SK-N-SH treated with all-trans-retinoic acid at 6 μM for 48 hours (cell line): Measurements from ENCODE around the gene GRK2.

Experiments used
- ATAC-seq: fragments of 200-7000 bp; cut with Tn5 transposase; 3 replicates; pipeline ENCODE4 v1.9.1; 2020; ENCODE audit warnings: mild to moderate bottlenecking, moderate library complexity
- ARNTL ChIP-seq: fragments of 450-650 bp; formaldehyde crosslinking; IDR thresholded peaks from 2 replicates; pipeline ENCODE4 v1.5.0; 2020; ENCODE audit warnings: low read depth, mild to moderate bottlenecking, moderate library complexity, borderline replicate concordance
- BACH2 ChIP-seq: fragments of 250-450 bp; sonication (Bioruptor Pico); IDR thresholded peaks from 2 replicates; pipeline ENCODE4 v1.9.0; 2021; ENCODE audit warnings: mild to moderate bottlenecking, borderline replicate concordance
- CSDC2 ChIP-seq: fragments of 250-450 bp; sonication (Bioruptor Pico); IDR thresholded peaks from 2 replicates; pipeline ENCODE4 v1.5.0; 2020; ENCODE audit warnings: mild to moderate bottlenecking, moderate library complexity
- ESRRG ChIP-seq: fragments of 250-450 bp; sonication (Bioruptor Pico); IDR thresholded peaks from 2 replicates; pipeline ENCODE4 v1.6.1; 2021; ENCODE audit warnings: mild to moderate bottlenecking
- ISL1 ChIP-seq: fragments of 250-450 bp; sonication (Bioruptor Pico); IDR thresholded peaks from 2 replicates; pipeline ENCODE4 v2.1.2; 2022; ENCODE audit warnings: mild to moderate bottlenecking, moderate library complexity
- OSR1 ChIP-seq: fragments of 250-450 bp; sonication (Bioruptor Pico); IDR thresholded peaks from 2 replicates; pipeline ENCODE4 v1.8.0; 2022; ENCODE audit warnings: moderate library complexity, mild to moderate bottlenecking, inconsistent platforms
- PATZ1 ChIP-seq: fragments of 250-450 bp; sonication (Bioruptor Pico); IDR thresholded peaks from 2 replicates; pipeline ENCODE4 v1.8.0; 2020; ENCODE audit warnings: mild to moderate bottlenecking, moderate library complexity, borderline replicate concordance
- POU6F1 ChIP-seq: fragments of 250-450 bp; sonication (Bioruptor Pico); IDR thresholded peaks from 2 replicates; pipeline ENCODE4 v1.8.0; 2021; ENCODE audit warnings: low read depth, mild to moderate bottlenecking, moderate library complexity, borderline replicate concordance
- PPARA ChIP-seq: fragments of 250-450 bp; sonication (Bioruptor Pico); IDR thresholded peaks from 2 replicates; pipeline ENCODE4 v1.5.0; 2020; ENCODE audit warnings: mild to moderate bottlenecking, borderline replicate concordance
- RARB ChIP-seq: fragments of 250-450 bp; sonication (Bioruptor Pico); IDR thresholded peaks from 2 replicates; pipeline ENCODE4 v1.8.0; 2021; ENCODE audit warnings: mild to moderate bottlenecking, moderate library complexity
- SNAI2 ChIP-seq: fragments of 250-450 bp; sonication (Bioruptor Pico); IDR thresholded peaks from 2 replicates; pipeline ENCODE4 v1.5.0; 2020; ENCODE audit warnings: mild to moderate bottlenecking, moderate library complexity
- TCF4 ChIP-seq: fragments of 250-450 bp; sonication (Bioruptor Pico); IDR thresholded peaks from 2 replicates; pipeline ENCODE4 v1.8.0; 2021; ENCODE audit warnings: mild to moderate bottlenecking, moderate library complexity, borderline replicate concordance
- ZFP3 ChIP-seq: fragments of 250-450 bp; sonication (Bioruptor Pico); IDR thresholded peaks from 2 replicates; pipeline ENCODE4 v1.5.0; 2020; ENCODE audit warnings: mild to moderate bottlenecking, moderate library complexity
- ZFP30 ChIP-seq: fragments of 450-650 bp; formaldehyde crosslinking; IDR thresholded peaks from 2 replicates; pipeline ENCODE4 v1.5.0; 2022; ENCODE audit warnings: mild to moderate bottlenecking, moderate library complexity
- ZNF565 ChIP-seq: fragments of 450-650 bp; formaldehyde crosslinking; conservative IDR thresholded peaks from 2 replicates; pipeline ENCODE4 v1.5.0; 2020; ENCODE audit warnings: low read depth, mild to moderate bottlenecking, moderate library complexity
- ZNF70 ChIP-seq: fragments of 450-650 bp; formaldehyde crosslinking; IDR thresholded peaks from 2 replicates; pipeline ENCODE4 v1.5.0; 2020; ENCODE audit warnings: mild to moderate bottlenecking, moderate library complexity
- ZNF8 ChIP-seq: fragments of 450-650 bp; formaldehyde crosslinking; IDR thresholded peaks from 2 replicates; pipeline ENCODE4 v1.5.0; 2020; ENCODE audit warnings: mild to moderate bottlenecking, moderate library complexity
- TF ChIP-seq, protein P1 (sequence below): fragments of 250-450 bp; sonication (Bioruptor Pico); IDR thresholded peaks from 2 replicates; pipeline ENCODE4 v1.5.0; 2020; ENCODE audit warnings: mild to moderate bottlenecking, moderate library complexity

Gene GRK2

DNA sequence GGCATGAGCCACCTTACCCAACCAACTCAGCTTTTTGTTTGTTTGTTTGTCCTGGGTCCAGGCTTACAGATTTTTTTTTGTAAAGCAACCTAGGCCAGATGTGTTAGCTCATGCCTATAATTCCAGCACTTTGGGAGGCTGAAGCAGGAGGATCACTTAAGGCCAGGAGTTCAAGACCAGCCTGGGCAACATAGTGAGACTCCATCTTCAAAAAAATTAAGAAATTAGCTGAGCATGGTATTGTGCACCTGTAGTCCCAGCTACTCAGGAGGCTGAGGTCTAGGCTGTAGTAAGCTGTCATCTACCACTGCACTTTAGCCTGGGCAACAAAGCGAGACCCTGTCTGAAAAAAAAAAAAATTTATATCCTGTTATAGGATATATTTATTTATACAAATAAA lies 28.7 kb upstream of the GRK2 start:
- ATAC-seq = no peak
- no peak for TF ChIP-seq ZFP30 (CRISPR knock-in tag)
- TF ChIP-seq PPARA (CRISPR knock-in tag) = no peak
- TF ChIP-seq ARNTL (CRISPR knock-in tag) = no peak

DNA sequence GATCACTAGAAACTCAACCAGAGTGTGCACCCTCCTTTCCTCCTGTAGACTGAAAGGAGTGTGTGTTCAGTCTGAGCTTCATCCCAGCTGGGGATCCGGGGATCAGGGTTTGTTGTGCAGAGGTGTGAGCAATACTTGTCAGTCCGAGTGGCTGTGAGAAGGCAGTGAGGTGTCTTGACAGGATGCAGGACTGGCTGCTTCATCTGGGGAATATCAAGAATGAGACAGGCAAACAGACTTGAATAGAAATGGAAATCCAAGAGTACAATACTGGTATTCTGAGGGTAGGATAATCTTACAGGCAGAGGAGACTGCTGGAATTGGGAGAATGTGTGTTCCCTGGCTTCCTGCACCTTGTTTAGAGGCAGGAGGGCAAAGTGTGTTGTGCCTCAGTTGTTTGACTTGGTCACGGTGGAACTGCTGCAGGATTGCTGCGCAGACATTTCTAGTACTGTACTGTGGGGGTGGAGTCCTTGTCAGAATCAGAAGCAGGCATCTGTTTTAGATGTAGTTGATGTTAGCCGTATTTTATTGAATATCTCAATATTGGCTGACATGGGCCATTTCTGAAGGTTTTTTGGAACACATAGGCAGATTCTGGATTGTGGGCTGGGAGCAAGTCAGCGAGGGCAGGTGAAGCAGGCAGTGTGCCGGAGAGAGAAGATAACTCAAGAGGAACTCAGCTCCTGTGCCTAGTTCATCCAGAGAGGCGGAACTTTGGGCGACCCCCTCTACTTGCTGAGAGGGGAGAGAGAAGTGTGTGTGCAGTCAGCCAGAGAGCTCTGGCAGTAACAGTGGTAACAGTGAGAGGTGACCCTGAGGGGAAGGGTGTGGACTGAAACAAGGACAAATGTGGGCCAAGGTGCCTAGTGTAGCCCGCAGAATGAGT lies 27.1 kb upstream of the GRK2 start:
- peak; percentile 11 for ATAC-seq
- TF ChIP-seq BACH2 (CRISPR knock-in tag) (no peak), RARB (CRISPR knock-in tag) (no peak)

GRCh38 chr11:67239783-67240575 lies 26.3 kb upstream of the GRK2 start:
- no peak for TF ChIP-seq RARB (CRISPR knock-in tag)
- TF ChIP-seq, protein P1, sequence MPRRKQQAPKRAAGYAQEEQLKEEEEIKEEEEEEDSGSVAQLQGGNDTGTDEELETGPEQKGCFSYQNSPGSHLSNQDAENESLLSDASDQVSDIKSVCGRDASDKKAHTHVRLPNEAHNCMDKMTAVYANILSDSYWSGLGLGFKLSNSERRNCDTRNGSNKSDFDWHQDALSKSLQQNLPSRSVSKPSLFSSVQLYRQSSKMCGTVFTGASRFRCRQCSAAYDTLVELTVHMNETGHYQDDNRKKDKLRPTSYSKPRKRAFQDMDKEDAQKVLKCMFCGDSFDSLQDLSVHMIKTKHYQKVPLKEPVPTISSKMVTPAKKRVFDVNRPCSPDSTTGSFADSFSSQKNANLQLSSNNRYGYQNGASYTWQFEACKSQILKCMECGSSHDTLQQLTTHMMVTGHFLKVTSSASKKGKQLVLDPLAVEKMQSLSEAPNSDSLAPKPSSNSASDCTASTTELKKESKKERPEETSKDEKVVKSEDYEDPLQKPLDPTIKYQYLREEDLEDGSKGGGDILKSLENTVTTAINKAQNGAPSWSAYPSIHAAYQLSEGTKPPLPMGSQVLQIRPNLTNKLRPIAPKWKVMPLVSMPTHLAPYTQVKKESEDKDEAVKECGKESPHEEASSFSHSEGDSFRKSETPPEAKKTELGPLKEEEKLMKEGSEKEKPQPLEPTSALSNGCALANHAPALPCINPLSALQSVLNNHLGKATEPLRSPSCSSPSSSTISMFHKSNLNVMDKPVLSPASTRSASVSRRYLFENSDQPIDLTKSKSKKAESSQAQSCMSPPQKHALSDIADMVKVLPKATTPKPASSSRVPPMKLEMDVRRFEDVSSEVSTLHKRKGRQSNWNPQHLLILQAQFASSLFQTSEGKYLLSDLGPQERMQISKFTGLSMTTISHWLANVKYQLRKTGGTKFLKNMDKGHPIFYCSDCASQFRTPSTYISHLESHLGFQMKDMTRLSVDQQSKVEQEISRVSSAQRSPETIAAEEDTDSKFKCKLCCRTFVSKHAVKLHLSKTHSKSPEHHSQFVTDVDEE (CRISPR knock-in tag) = no peak
- no peak for TF ChIP-seq ISL1 (CRISPR knock-in tag)
- TF ChIP-seq SNAI2 (CRISPR knock-in tag) = no peak
- no peak for TF ChIP-seq ZNF8
- no peak for TF ChIP-seq POU6F1 (CRISPR knock-in tag)
- TF ChIP-seq ZNF565 (CRISPR knock-in tag) = no peak
- no peak for TF ChIP-seq PATZ1 (CRISPR knock-in tag)
- no peak for TF ChIP-seq TCF4
- peak; percentile 94 for ATAC-seq

- ATAC-seq = peak; percentile 37
- TF ChIP-seq BACH2 (CRISPR knock-in tag) (no peak), ARNTL (CRISPR knock-in tag) (no peak), ESRRG (CRISPR knock-in tag) (no peak), PPARA (CRISPR knock-in tag) (no peak), ISL1 (CRISPR knock-in tag) (no peak), TCF4 (no peak), OSR1 (no peak), ZNF70 (CRISPR knock-in tag) (no peak), CSDC2 (CRISPR knock-in tag) (no peak), ZFP3 (CRISPR knock-in tag) (no peak), ZNF8 (no peak), SNAI2 (CRISPR knock-in tag) (no peak), RARB (CRISPR knock-in tag) (no peak)
These were observed 25.5 kb upstream of the GRK2 start for GRCh38 chr11:67240576-67241389.
